ENCODE measurements around the gene TCF4.

TCF4 gene

GRCh38 chr18:55234366-55235093, 353.5 kb downstream of the TCF4 start:
- DNase-seq (ENCODE audit: extremely low spot score): peak; percentile 60
- CTCF ChIA-PET: interaction anchor here (0.6 to 1.4 kb wide), 14 partner anchors 10 to 1331 kb away, joined by 3 to 7 read pairs (median 3); no protein-coding TSS in a partner anchor
- POLR2A ChIA-PET: interaction anchor here (0.7 to 1.1 kb wide), 2 partner anchors 87 to 355 kb away, joined by 3 read pairs; no protein-coding TSS in a partner anchor
- TF ChIP-seq FOXK2 (IDR thresholded peaks at IDR 0.05) (no peak), NFRKB (IDR thresholded peaks at IDR 0.05) (no peak), CTBP1 (IDR thresholded peaks at IDR 0.05; ENCODE audit: borderline replicate concordance) (no peak), TARDBP (IDR thresholded peaks at IDR 0.05) (no peak), ELF4 (IDR thresholded peaks at IDR 0.05) (no peak), PKNOX1 (IDR thresholded peaks at IDR 0.05) (no peak), LEF1 (IDR thresholded peaks at IDR 0.05; ENCODE audit: borderline replicate concordance) (no peak), FOXA1 (IDR thresholded peaks at IDR 0.05) (no peak), BHLHE40 (IDR thresholded peaks at IDR 0.05; ENCODE audit: borderline replicate concordance) (no peak), SP1 (IDR thresholded peaks at IDR 0.05) (no peak), L3MBTL2 (conservative IDR thresholded peaks at IDR 0.05) (no peak), SUZ12 (IDR thresholded peaks at IDR 0.05) (no peak), HDGF (IDR thresholded peaks at IDR 0.05; ENCODE audit: borderline replicate concordance) (no peak), ARNT (IDR thresholded peaks at IDR 0.05) (no peak), FOXM1 (IDR thresholded peaks at IDR 0.05; ENCODE audit: borderline replicate concordance) (no peak), ZNF384 (IDR thresholded peaks at IDR 0.05) (no peak)

GRCh38 chr18:55233857-55234256, 354.1 kb downstream of the TCF4 start:
- DNase-seq (ENCODE audit: extremely low spot score): no peak
- no peak for TF ChIP-seq NFRKB (IDR thresholded peaks at IDR 0.05)
- no peak for TF ChIP-seq CTBP1 (IDR thresholded peaks at IDR 0.05; ENCODE audit: borderline replicate concordance)
- TF ChIP-seq BHLHE40 (IDR thresholded peaks at IDR 0.05; ENCODE audit: borderline replicate concordance): no peak
- TF ChIP-seq ELF4 (IDR thresholded peaks at IDR 0.05): no peak
- TF ChIP-seq SP1 (IDR thresholded peaks at IDR 0.05): no peak
- no peak for TF ChIP-seq FOXA1 (IDR thresholded peaks at IDR 0.05)
- TF ChIP-seq LEF1 (IDR thresholded peaks at IDR 0.05; ENCODE audit: borderline replicate concordance): no peak
- TF ChIP-seq PKNOX1 (IDR thresholded peaks at IDR 0.05): no peak
- no peak for TF ChIP-seq ARNT (IDR thresholded peaks at IDR 0.05)
- TF ChIP-seq TARDBP (IDR thresholded peaks at IDR 0.05): no peak
- no peak for TF ChIP-seq L3MBTL2 (conservative IDR thresholded peaks at IDR 0.05)
- TF ChIP-seq FOXK2 (IDR thresholded peaks at IDR 0.05): no peak
- no peak for TF ChIP-seq ZNF384 (IDR thresholded peaks at IDR 0.05)
- no peak for TF ChIP-seq HDGF (IDR thresholded peaks at IDR 0.05; ENCODE audit: borderline replicate concordance)
- CTCF ChIA-PET: interaction anchor here (0.6 to 1.4 kb wide), 10 partner anchors 10 to 625 kb away, joined by 3 to 7 read pairs (median 3); no protein-coding TSS in a partner anchor
- POLR2A ChIA-PET: no interaction called here

GRCh38 chr18:55232506-55232905, 355.5 kb downstream of the TCF4 start:
- TF ChIP-seq BHLHE40 (IDR thresholded peaks at IDR 0.05; ENCODE audit: borderline replicate concordance) (no peak), FOXK2 (IDR thresholded peaks at IDR 0.05) (no peak), ARNT (IDR thresholded peaks at IDR 0.05) (no peak), TARDBP (IDR thresholded peaks at IDR 0.05) (no peak), SP1 (IDR thresholded peaks at IDR 0.05) (no peak), FOXA1 (IDR thresholded peaks at IDR 0.05) (no peak), HDGF (IDR thresholded peaks at IDR 0.05; ENCODE audit: borderline replicate concordance) (no peak), ZNF384 (IDR thresholded peaks at IDR 0.05) (no peak), FOXM1 (IDR thresholded peaks at IDR 0.05; ENCODE audit: borderline replicate concordance) (no peak), CTBP1 (IDR thresholded peaks at IDR 0.05; ENCODE audit: borderline replicate concordance) (no peak), PKNOX1 (IDR thresholded peaks at IDR 0.05) (no peak), L3MBTL2 (conservative IDR thresholded peaks at IDR 0.05) (no peak), NFRKB (IDR thresholded peaks at IDR 0.05) (no peak), SUZ12 (IDR thresholded peaks at IDR 0.05) (no peak), LEF1 (IDR thresholded peaks at IDR 0.05; ENCODE audit: borderline replicate concordance) (no peak)
- POLR2A ChIA-PET: no interaction called here
- DNase-seq (ENCODE audit: extremely low spot score): no peak
- CTCF ChIA-PET: no interaction called here

GRCh38 chr18:55229682-55230081, 358.3 kb downstream of the TCF4 start:
- DNase-seq (ENCODE audit: extremely low spot score): no peak
- TF ChIP-seq FOXK2 (IDR thresholded peaks at IDR 0.05) (no peak), ZNF384 (IDR thresholded peaks at IDR 0.05) (no peak), SUZ12 (IDR thresholded peaks at IDR 0.05) (no peak), FOXA1 (IDR thresholded peaks at IDR 0.05) (no peak), LEF1 (IDR thresholded peaks at IDR 0.05; ENCODE audit: borderline replicate concordance) (no peak), FOXM1 (IDR thresholded peaks at IDR 0.05; ENCODE audit: borderline replicate concordance) (no peak), NFRKB (IDR thresholded peaks at IDR 0.05) (no peak), HDGF (IDR thresholded peaks at IDR 0.05; ENCODE audit: borderline replicate concordance) (no peak), BHLHE40 (IDR thresholded peaks at IDR 0.05; ENCODE audit: borderline replicate concordance) (no peak), ELF4 (IDR thresholded peaks at IDR 0.05) (no peak), ARNT (IDR thresholded peaks at IDR 0.05) (no peak), SP1 (IDR thresholded peaks at IDR 0.05) (no peak), PKNOX1 (IDR thresholded peaks at IDR 0.05) (no peak), TARDBP (IDR thresholded peaks at IDR 0.05) (no peak), CTBP1 (IDR thresholded peaks at IDR 0.05; ENCODE audit: borderline replicate concordance) (no peak)
- ChIA-PET POLR2A (no interaction called here), CTCF (interaction anchor here (1.5 kb wide), 1 partner anchor 8 kb away, joined by 3 read pairs; no protein-coding TSS in a partner anchor)

GRCh38 chr18:55228707-55229106, 359.3 kb downstream of the TCF4 start:
- POLR2A ChIA-PET: no interaction called here
- no peak for TF ChIP-seq FOXM1 (IDR thresholded peaks at IDR 0.05; ENCODE audit: borderline replicate concordance)
- no peak for TF ChIP-seq CTBP1 (IDR thresholded peaks at IDR 0.05; ENCODE audit: borderline replicate concordance)
- no peak for TF ChIP-seq ZNF384 (IDR thresholded peaks at IDR 0.05)
- no peak for DNase-seq (ENCODE audit: extremely low spot score)
- CTCF ChIA-PET: no interaction called here

Measured in HEK293T (cell line).